Body of pancreas (tissue), 4 donors: ENCODE data around the gene TUBGCP5.
"Not testable (repeated sequence)": the region's sequence is repeated elsewhere in the genome, so short reads cannot be mapped to it uniquely, and the experiment has no call there.

Source experiments
- POLR2A ChIP-seq, 3 donors: fragments of 450-650 bp; IDR thresholded peaks; one replicate each; pipeline ENCODE4 v1.6.1; 2016; ENCODE audit warnings: antibody characterized with exemption in 3 of 3, mild to moderate bottlenecking in 2 of 3
- TF ChIP-seq, protein P1 (sequence below), 7 experiments: fragments of 450-650 bp in 4 of 7; fragments of 200-600 bp in 3 of 7; sonication (generic) in 3 of 7; IDR thresholded peaks; one replicate each; pipeline ENCODE4 v1.5.1; 2016 to 2019; ENCODE audit warnings: antibody characterized with exemption in 7 of 7

DNA sequence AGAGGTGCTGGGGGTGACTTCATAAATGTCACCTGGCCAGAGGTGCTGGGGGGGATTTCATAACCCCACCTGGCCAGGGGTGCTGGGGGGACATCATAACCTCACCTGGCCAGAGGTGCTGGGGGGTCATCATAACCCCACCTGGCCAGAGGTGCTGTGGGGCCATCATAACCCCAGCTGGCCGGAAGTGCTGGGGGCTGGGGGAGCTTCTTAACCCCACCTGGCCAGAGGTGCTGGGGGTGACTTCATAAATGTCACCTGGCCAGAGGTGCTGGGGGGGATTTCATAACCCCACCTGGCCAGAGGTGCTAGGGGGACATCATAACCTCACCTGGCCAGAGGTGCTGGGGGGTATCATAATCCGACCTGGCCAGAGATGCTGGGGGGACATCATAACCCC lies 4.6 kb upstream of the TUBGCP5 start:
- TF ChIP-seq, protein P1, sequence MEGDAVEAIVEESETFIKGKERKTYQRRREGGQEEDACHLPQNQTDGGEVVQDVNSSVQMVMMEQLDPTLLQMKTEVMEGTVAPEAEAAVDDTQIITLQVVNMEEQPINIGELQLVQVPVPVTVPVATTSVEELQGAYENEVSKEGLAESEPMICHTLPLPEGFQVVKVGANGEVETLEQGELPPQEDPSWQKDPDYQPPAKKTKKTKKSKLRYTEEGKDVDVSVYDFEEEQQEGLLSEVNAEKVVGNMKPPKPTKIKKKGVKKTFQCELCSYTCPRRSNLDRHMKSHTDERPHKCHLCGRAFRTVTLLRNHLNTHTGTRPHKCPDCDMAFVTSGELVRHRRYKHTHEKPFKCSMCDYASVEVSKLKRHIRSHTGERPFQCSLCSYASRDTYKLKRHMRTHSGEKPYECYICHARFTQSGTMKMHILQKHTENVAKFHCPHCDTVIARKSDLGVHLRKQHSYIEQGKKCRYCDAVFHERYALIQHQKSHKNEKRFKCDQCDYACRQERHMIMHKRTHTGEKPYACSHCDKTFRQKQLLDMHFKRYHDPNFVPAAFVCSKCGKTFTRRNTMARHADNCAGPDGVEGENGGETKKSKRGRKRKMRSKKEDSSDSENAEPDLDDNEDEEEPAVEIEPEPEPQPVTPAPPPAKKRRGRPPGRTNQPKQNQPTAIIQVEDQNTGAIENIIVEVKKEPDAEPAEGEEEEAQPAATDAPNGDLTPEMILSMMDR (IDR thresholded peaks at IDR 0.05) = not testable (repeated sequence)
- not testable (repeated sequence) for TF ChIP-seq POLR2A (IDR thresholded peaks at IDR 0.05)
